KOPT-K1 (cell line): ENCODE measurements around the gene TDP1.

ENCODE experiments used
- H3K27ac ChIP-seq: fragments of 200-600 bp; sonication (generic); 2 replicates; pipeline ENCODE4 v1.5.1; 2016; ENCODE audit warnings: antibody characterized with exemption, mild to moderate bottlenecking, low read depth, low read length; ENCODE audit not compliant: poor library complexity, severe bottlenecking
- H3K36me3 ChIP-seq: fragments of 200-600 bp; sonication (generic); 2 replicates; pipeline ENCODE4 v1.5.1; 2017; ENCODE audit warnings: antibody characterized with exemption, mild to moderate bottlenecking, low read length, moderate library complexity; ENCODE audit not compliant: insufficient read depth
- H3K9me3 ChIP-seq: fragments of 200-600 bp; sonication (generic); 2 replicates; pipeline ENCODE4 v1.5.1; 2017; ENCODE audit warnings: antibody characterized with exemption, low read length, mild to moderate bottlenecking; ENCODE audit not compliant: insufficient read depth, poor library complexity, severe bottlenecking

TDP1 gene

GRCh38 chr14:89922031-89922907 is 33.5 kb upstream of the TDP1 start:
- Histone ChIP-seq H3K27ac (no peak overlapping the region), H3K9me3 (no peaks in the 10 kb centered on the region), H3K36me3 (no peaks in the 10 kb centered on the region)

GRCh38 chr14:89924268-89924667 is 31.5 kb upstream of the TDP1 start:
- H3K27ac ChIP-seq, result no peak overlapping the region
- H3K36me3 ChIP-seq, result no peaks in the 10 kb centered on the region

GRCh38 chr14:89926694-89927093 is 29.0 kb upstream of the TDP1 start:
- Histone ChIP-seq H3K36me3 (no peaks in the 10 kb centered on the region), H3K27ac (no peak overlapping the region), H3K9me3 (no peaks in the 10 kb centered on the region)

More at GRCh38 chr14:89924268-89924667, 31.5 kb upstream of the TDP1 start:
- H3K9me3 ChIP-seq, result no peaks in the 10 kb centered on the region

- Histone ChIP-seq H3K27ac (no peak overlapping the region), H3K9me3 (no peaks in the 10 kb centered on the region), H3K36me3 (no peaks in the 10 kb centered on the region)
Observed at GRCh38 chr14:89927186-89927865, 28.4 kb upstream of the TDP1 start.

DNA sequence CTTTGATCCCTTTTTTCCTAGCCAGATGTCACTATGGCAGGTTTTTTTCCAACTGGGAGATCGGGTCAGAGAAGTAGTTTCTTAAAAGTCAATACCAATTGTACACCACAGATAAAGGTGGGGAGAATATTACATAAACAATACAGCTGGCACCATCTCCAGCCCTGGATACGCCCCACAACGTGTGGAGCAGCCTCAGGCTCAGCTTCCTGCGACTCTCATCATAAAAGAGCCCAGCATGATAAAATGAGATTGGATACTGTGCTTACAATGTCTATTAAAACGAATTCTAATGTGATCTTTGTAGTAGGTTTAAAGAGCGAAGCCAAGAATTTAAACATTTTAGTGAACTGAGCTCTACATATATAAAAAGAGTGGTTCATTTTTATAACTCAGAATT is 22.7 kb upstream of the TDP1 start:
- H3K36me3 ChIP-seq, result no peaks in the 10 kb centered on the region

GRCh38 chr14:89936654-89937185 is 19.0 kb upstream of the TDP1 start:
- H3K27ac ChIP-seq, result no peak overlapping the region
- no peaks in the 10 kb centered on the region for H3K36me3 ChIP-seq
- no peaks in the 10 kb centered on the region for H3K9me3 ChIP-seq

More for the DNA sequence above, 22.7 kb upstream of the TDP1 start:
- Histone ChIP-seq H3K9me3 (no peaks in the 10 kb centered on the region), H3K27ac (no peak overlapping the region)

- H3K27ac ChIP-seq, result no peak overlapping the region
- H3K36me3 ChIP-seq, result no peaks in the 10 kb centered on the region
- no peaks in the 10 kb centered on the region for H3K9me3 ChIP-seq
Observed at GRCh38 chr14:89941830-89942377, 13.8 kb upstream of the TDP1 start.

GRCh38 chr14:89947344-89947743 is 8.4 kb upstream of the TDP1 start:
- no peak overlapping the region for H3K27ac ChIP-seq
- H3K9me3 ChIP-seq, result no peaks in the 10 kb centered on the region
- H3K36me3 ChIP-seq, result no peaks in the 10 kb centered on the region; the same call in none of the 2 replicates

GRCh38 chr14:89952576-89952975 is 3.2 kb upstream of the TDP1 start:
- peaks cover 7% of the 10 kb centered on the region for H3K36me3 ChIP-seq
- peaks cover 4% of the 10 kb centered on the region for H3K9me3 ChIP-seq
- no peak overlapping the region for H3K27ac ChIP-seq

- Histone ChIP-seq H3K9me3 (peaks cover 14% of the 10 kb centered on the region), H3K36me3 (peaks cover 17% of the 10 kb centered on the region), H3K27ac (no peak overlapping the region)
Observed at GRCh38 chr14:89953602-89954001, 2.1 kb upstream of the TDP1 start.

DNA sequence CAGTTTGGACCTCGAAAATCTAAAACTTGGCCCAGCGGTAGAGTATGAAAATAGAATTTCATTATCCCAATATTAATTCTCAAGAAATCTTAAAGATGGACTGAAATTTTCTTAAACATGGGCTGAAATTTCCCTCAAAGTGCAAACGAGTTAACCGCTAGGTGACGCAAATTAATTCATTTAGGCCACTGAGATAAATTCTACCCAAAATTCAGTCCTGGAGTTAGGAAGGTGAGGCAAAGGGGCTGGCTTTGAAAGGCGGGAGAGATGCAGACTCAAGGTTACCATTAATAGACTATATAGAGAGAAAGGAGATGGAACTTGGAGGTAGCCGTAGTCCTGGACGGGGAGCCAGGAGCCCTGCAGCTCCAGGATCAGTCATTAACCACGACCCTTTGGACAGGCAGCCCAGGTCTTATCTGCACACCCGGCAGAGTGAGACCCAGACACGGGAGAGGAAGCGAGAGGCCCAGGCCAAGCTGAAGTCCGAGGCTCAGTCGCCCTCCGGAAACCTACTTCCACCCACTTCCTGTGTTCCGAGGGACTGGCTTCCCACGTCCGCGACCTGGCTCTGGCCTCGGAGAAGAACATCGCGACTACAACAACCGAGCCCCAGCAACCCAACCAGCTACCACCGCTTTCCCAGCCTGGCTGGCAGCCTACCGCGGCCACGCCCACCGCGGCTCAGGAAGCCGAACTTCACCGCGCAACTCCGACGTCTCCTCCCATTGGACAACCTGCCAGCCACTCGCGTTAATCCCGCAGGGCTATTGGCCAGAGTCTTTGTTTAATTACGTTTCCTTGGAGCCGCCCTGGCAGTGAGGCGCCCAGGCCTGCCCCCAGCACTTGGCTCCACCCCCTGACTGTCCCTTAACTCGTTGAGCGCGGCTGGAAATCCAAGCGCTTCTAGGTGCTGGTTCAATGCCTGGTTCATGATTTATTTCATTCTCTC is 1.4 kb upstream of the TDP1 start, which contains the start of gene EFCAB11:
TSS of gene EFCAB11 (minus strand) at position 661 of the 952 bp plus-strand sequence. CDS start at position 591, 70 bp downstream.
- peak within 1 kb of the TSS; percentile 87 for H3K27ac ChIP-seq
- H3K36me3 ChIP-seq, result peaks cover 25% of the 10 kb centered on the region
- peaks cover 14% of the 10 kb centered on the region for H3K9me3 ChIP-seq

- H3K27ac ChIP-seq, result peak overlapping the region; percentile 87
- H3K36me3 ChIP-seq, result peaks cover 25% of the 10 kb centered on the region
Observed at GRCh38 chr14:89955022-89955744, 544 bp upstream of the TDP1 start.

DNA sequence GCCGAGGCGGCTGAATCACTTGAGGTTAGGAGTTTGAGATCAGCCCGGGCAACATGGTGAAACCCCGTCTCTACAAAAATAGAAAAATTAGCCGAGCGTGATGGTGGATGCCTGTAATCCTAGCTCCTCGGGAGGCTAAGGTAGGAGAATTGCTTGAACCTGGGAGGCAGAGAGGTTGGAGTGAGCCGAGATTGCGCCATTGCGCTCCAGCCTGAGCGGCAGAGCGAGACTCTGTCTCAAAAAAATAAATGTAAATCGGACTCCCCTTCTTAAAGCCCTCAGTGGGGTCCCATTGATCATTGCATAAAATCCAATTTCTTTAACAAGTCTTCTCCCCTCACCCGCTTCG is 908 bp downstream of the TDP1 start:
- Histone ChIP-seq H3K27ac (peak overlapping the region; percentile 87), H3K9me3 (peaks cover 14% of the 10 kb centered on the region), H3K36me3 (peaks cover 38% of the 10 kb centered on the region)

More at GRCh38 chr14:89955022-89955744, 544 bp upstream of the TDP1 start:
- peaks cover 14% of the 10 kb centered on the region for H3K9me3 ChIP-seq

DNA sequence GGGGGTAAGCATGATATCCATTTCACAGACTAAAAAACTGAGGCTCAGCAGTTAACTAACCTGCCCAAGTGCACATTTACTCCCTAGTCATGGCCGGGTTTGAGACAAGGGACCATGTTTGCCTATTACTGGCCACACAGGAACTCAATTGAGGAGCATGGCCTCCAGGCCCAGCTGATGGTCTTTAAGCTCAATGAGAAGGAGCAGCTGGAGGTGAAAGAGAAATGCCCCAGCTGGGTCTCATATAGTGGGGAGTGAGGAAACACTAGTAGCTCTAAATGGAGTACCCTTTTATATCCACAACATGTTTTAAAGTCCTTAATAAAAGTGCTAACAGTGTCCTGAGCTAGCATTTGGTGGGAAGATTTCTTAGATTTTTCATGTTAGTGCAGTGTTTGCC is 1.6 kb downstream of the TDP1 start:
- peaks cover 14% of the 10 kb centered on the region for H3K9me3 ChIP-seq

More for the DNA sequence above, 1.6 kb downstream of the TDP1 start:
- H3K36me3 ChIP-seq, result peaks cover 46% of the 10 kb centered on the region
- H3K27ac ChIP-seq, result no peak overlapping the region
